HL-60/S4 treated with retinoic acid at 250 ng/mL for 4 days and 3 days (cell line): ENCODE data around the gene UGT1A6.

ENCODE experiments used
- in situ Hi-C: fragments of 300-500 bp; cut with MboI; formaldehyde crosslinking; loops from 2 replicates; pipeline ENCODE4 v1.7.0; 2022; ENCODE audit warnings: low sequenced_read_pairs

The UGT1A6 gene

GRCh38 chr2:233799087-233799665, 106.5 kb downstream of the UGT1A6 start:
- in situ Hi-C loops, result no loop called here

- in situ Hi-C loops, result no loop called here
Measured at GRCh38 chr2:233799716-233800115, 107.0 kb downstream of the UGT1A6 start.

- in situ Hi-C loops, result no loop called here
Measured at GRCh38 chr2:233800208-233800607, 107.5 kb downstream of the UGT1A6 start.

- in situ Hi-C loops, result no loop called here
Measured at GRCh38 chr2:233801357-233802131, 108.9 kb downstream of the UGT1A6 start.

- in situ Hi-C loops, result no loop called here
Measured at GRCh38 chr2:233802132-233802815, 109.6 kb downstream of the UGT1A6 start.

GRCh38 chr2:233803292-233803911, 110.7 kb downstream of the UGT1A6 start:
- in situ Hi-C loops, result no loop called here

- in situ Hi-C loops, result no loop called here
Measured at GRCh38 chr2:233803994-233804393, 111.3 kb downstream of the UGT1A6 start.

GRCh38 chr2:233807215-233807865, 114.7 kb downstream of the UGT1A6 start:
- in situ Hi-C loops, result no loop called here

- in situ Hi-C loops, result no loop called here
Measured at GRCh38 chr2:233807966-233808935, 115.6 kb downstream of the UGT1A6 start.

- in situ Hi-C loops, result no loop called here
Measured at GRCh38 chr2:233810385-233810784, 117.7 kb downstream of the UGT1A6 start.

GRCh38 chr2:233811087-233811486, 118.4 kb downstream of the UGT1A6 start:
- in situ Hi-C loops, result no loop called here

- in situ Hi-C loops, result no loop called here
Measured at GRCh38 chr2:233811732-233812131, 119.0 kb downstream of the UGT1A6 start.

GRCh38 chr2:233813236-233814055, 120.8 kb downstream of the UGT1A6 start:
- in situ Hi-C loops, result no loop called here

GRCh38 chr2:233814056-233814835, 121.6 kb downstream of the UGT1A6 start:
- in situ Hi-C loops, result no loop called here

- in situ Hi-C loops, result no loop called here
Measured at GRCh38 chr2:233815861-233816260, 123.2 kb downstream of the UGT1A6 start.

- in situ Hi-C loops, result no loop called here
Measured at GRCh38 chr2:233816334-233816733, 123.6 kb downstream of the UGT1A6 start.

- in situ Hi-C loops, result no loop called here
Measured at GRCh38 chr2:233816771-233817170, 124.1 kb downstream of the UGT1A6 start.

- in situ Hi-C loops, result no loop called here
Measured at GRCh38 chr2:233817361-233817911, 124.7 kb downstream of the UGT1A6 start.
